Stimulated activated CD4-positive, alpha-beta T cell treated with anti-CD3 and anti-CD28 coated beads, Interleukin-1b, Interleukin-23, amount 100 ng/mL, for 24 hours (primary cell): ENCODE measurements around the gene ELP6.
"Not testable (repeated sequence)": the region's sequence is repeated elsewhere in the genome, so short reads cannot be mapped to it uniquely, and the experiment has no call there.

Experiments used
- DNase-seq, 4 experiments: peaks; one replicate each; pipeline ENCODE4 v3.0.0-alpha.2; 2020; ENCODE audit warnings: low read depth in 4 of 4, low spot score in 1 of 4

Gene ELP6

GRCh38 chr3:47468315-47468714 lies 45.2 kb downstream of the ELP6 start:
- DNase-seq: not testable (repeated sequence)

- no peak for DNase-seq
Observed at GRCh38 chr3:47464588-47464987, 48.9 kb downstream of the ELP6 start.

- not testable (repeated sequence) for DNase-seq
Observed at GRCh38 chr3:47459534-47460085, 53.9 kb downstream of the ELP6 start.

GRCh38 chr3:47456984-47457383 lies 56.5 kb downstream of the ELP6 start:
- no peak for DNase-seq

GRCh38 chr3:47455806-47456452 lies 57.6 kb downstream of the ELP6 start:
- no peak for DNase-seq

GRCh38 chr3:47452453-47453215 lies 60.9 kb downstream of the ELP6 start:
- no peak for DNase-seq
